GM23338 (cell line): Measurements from ENCODE around the gene MPRIP. TPM values are rescaled to one million over a fixed set of nuclear protein-coding genes. Genes with fewer than 3 reads are reported as not detected.

Experiments used
- ATAC-seq: fragments of 200-7000 bp; cut with Tn5 transposase; 3 replicates; pipeline ENCODE4 v1.9.1; 2020
- DNase-seq: peaks from one replicate; pipeline ENCODE4 v3.0.0-alpha.2; 2015; ENCODE audit warnings: low spot score
- H2AFZ ChIP-seq: fragments of 200-600 bp; sonication (generic); 2 replicates; pipeline ENCODE4 v1.8.0; 2016; ENCODE audit warnings: antibody characterized with exemption, mild to moderate bottlenecking, moderate library complexity
- H3F3A ChIP-seq: fragments of 200-600 bp; sonication (generic); replicated peaks from 2 replicates; pipeline ENCODE4 v1.8.0; 2017; ENCODE audit warnings: antibody characterized with exemption, mixed run types, low read depth
- H3K27ac ChIP-seq: fragments of 200-600 bp; sonication (generic); 2 replicates; pipeline ENCODE4 v1.6.1; 2016; ENCODE audit warnings: low read depth
- H3K27me3 ChIP-seq: fragments of 200-600 bp; sonication (generic); 2 replicates; pipeline ENCODE4 v1.8.0; 2016; ENCODE audit warnings: mild to moderate bottlenecking, mixed run types, moderate library complexity; ENCODE audit not compliant: insufficient read depth
- H3K36me3 ChIP-seq: fragments of 200-600 bp; sonication (generic); 2 replicates; pipeline ENCODE4 v1.8.0; 2016; ENCODE audit warnings: mild to moderate bottlenecking; ENCODE audit not compliant: insufficient read depth
- H3K4me1 ChIP-seq: fragments of 200-600 bp; sonication (generic); 2 replicates; pipeline ENCODE4 v1.8.0; 2016; ENCODE audit warnings: mild to moderate bottlenecking, moderate library complexity; ENCODE audit not compliant: insufficient read depth
- H3K4me2 ChIP-seq: fragments of 200-600 bp; sonication (generic); 2 replicates; pipeline ENCODE4 v1.7.1; 2017; ENCODE audit warnings: mixed run types
- H3K4me3 ChIP-seq: fragments of 200-600 bp; sonication (generic); 2 replicates; pipeline ENCODE4 v1.6.1; 2016; ENCODE audit warnings: mixed run types
- H3K79me2 ChIP-seq: fragments of 200-600 bp; sonication (generic); replicated peaks from 2 replicates; pipeline ENCODE4 v1.8.0; 2017; ENCODE audit warnings: mild to moderate bottlenecking; ENCODE audit not compliant: insufficient read depth
- H3K9me2 ChIP-seq: fragments of 200-600 bp; sonication (generic); 2 replicates; pipeline ENCODE4 v1.8.0; 2017; ENCODE audit not compliant: insufficient read depth
- H4K20me1 ChIP-seq: fragments of 200-600 bp; sonication (generic); replicated peaks from 2 replicates; pipeline ENCODE4 v1.8.0; 2017; ENCODE audit warnings: mild to moderate bottlenecking; ENCODE audit not compliant: insufficient read depth
- H3K27ac Mint-ChIP-seq: 2 replicates; pipeline ENCODE4 v1.8.0; 2020; ENCODE audit warnings: inconsistent platforms, mild to moderate bottlenecking, moderate library complexity, mixed read lengths
- H3K27me3 Mint-ChIP-seq: 3 replicates; pipeline ENCODE4 v1.8.0; 2022; ENCODE audit warnings: low read depth, mild to moderate bottlenecking, moderate library complexity, mixed read lengths, inconsistent platforms; ENCODE audit not compliant: insufficient read depth, poor library complexity
- H3K36me3 Mint-ChIP-seq: 3 replicates; pipeline ENCODE4 v1.8.0; 2021; ENCODE audit warnings: low read depth, mild to moderate bottlenecking, inconsistent platforms, moderate library complexity, mixed read lengths
- H3K4me1 Mint-ChIP-seq: 3 replicates; pipeline ENCODE4 v1.8.0; 2020; ENCODE audit warnings: mild to moderate bottlenecking, inconsistent platforms, mixed read lengths
- H3K4me3 Mint-ChIP-seq: 3 replicates; pipeline ENCODE4 v1.8.0; 2021; ENCODE audit warnings: moderate library complexity, mild to moderate bottlenecking, inconsistent platforms, mixed read lengths
- H3K9me3 Mint-ChIP-seq: 3 replicates; pipeline ENCODE4 v1.8.0; 2020; ENCODE audit warnings: moderate library complexity, mild to moderate bottlenecking, inconsistent platforms, mixed read lengths
- CREB1 ChIP-seq: fragments of 250-450 bp; sonication (Bioruptor Pico); IDR thresholded peaks from 2 replicates; pipeline ENCODE4 v1.5.0; 2020; ENCODE audit warnings: low read depth, mild to moderate bottlenecking, moderate library complexity
- CTCF ChIP-seq, 2 experiments: fragments of 200-600 bp in 1 of 2; sonication (generic) in 1 of 2; conservative IDR thresholded peaks; 2 replicates each; pipeline versions ENCODE4 v1.5.1 to v1.6.1; 2016 to 2017; ENCODE audit warnings: antibody characterized with exemption in 2 of 2, low read depth in 2 of 2, mild to moderate bottlenecking in 2 of 2, moderate library complexity in 1 of 2
- ETS1 ChIP-seq: IDR thresholded peaks from 2 replicates; pipeline ENCODE4 v1.6.1; 2016; ENCODE audit warnings: antibody characterized with exemption
- EZH2 ChIP-seq: fragments of 200-600 bp; sonication (generic); IDR thresholded peaks from one replicate; pipeline ENCODE4 v1.8.0; 2017; ENCODE audit warnings: antibody characterized with exemption, mild to moderate bottlenecking, low read depth; ENCODE audit not compliant: unreplicated experiment
- EZH2phosphoT487 ChIP-seq: fragments of 200-600 bp; sonication (generic); IDR thresholded peaks from one replicate; pipeline ENCODE4 v1.8.1; 2018; ENCODE audit warnings: antibody characterized with exemption; ENCODE audit not compliant: unreplicated experiment
- JUNB ChIP-seq: IDR thresholded peaks from one replicate; pipeline ENCODE4 v1.6.1; 2016; ENCODE audit warnings: antibody characterized with exemption; ENCODE audit not compliant: unreplicated experiment
- NANOG ChIP-seq: IDR thresholded peaks from 2 replicates; pipeline ENCODE4 v1.6.1; 2016; ENCODE audit warnings: antibody characterized with exemption, borderline replicate concordance
- POLR2AphosphoS5 ChIP-seq: IDR thresholded peaks from 2 replicates; pipeline ENCODE4 v1.6.1; 2016; ENCODE audit warnings: antibody characterized with exemption, low read depth
- REST ChIP-seq: IDR thresholded peaks from one replicate; pipeline ENCODE4 v1.6.1; 2018; ENCODE audit warnings: antibody characterized with exemption; ENCODE audit not compliant: unreplicated experiment
- STAT1 ChIP-seq: IDR thresholded peaks from one replicate; pipeline ENCODE4 v1.6.1; 2016; ENCODE audit warnings: antibody characterized with exemption; ENCODE audit not compliant: unreplicated experiment
- ZNF114 ChIP-seq: fragments of 250-450 bp; sonication (Bioruptor Pico); IDR thresholded peaks from 2 replicates; pipeline ENCODE4 v1.5.0; 2020; ENCODE audit warnings: mild to moderate bottlenecking, moderate library complexity
- ZNF331 ChIP-seq: fragments of 250-450 bp; sonication (Bioruptor Pico); IDR thresholded peaks from 2 replicates; pipeline ENCODE4 v1.5.0; 2020; ENCODE audit warnings: low read depth, mild to moderate bottlenecking, moderate library complexity
- ZNF462 ChIP-seq: fragments of 250-450 bp; sonication (Bioruptor Pico); IDR thresholded peaks from 2 replicates; pipeline ENCODE4 v1.5.0; 2020; ENCODE audit warnings: mild to moderate bottlenecking, moderate library complexity
- polyA plus RNA-seq: library from polyadenylated mRNA; unstranded; fragments of >200 nt; fragmentation: Nextera tagmentation; extraction: Ambion mirVana; gene quantifications from 2 replicates; pipeline ENCODE4 v1.2.1, GENCODE V29; 2016
- total RNA-seq: library from RNA; depleted of rRNA; stranded (reverse); fragments of >200 nt; shearing (Covaris generic); gene quantifications from 2 replicates; pipeline ENCODE4 v1.2.3, GENCODE V29; 2014

Gene MPRIP
- total and polyA plus RNA-seq, 2 experiments from 2014 or later, result 39.3 to 113 TPM

GRCh38 chr17:17058304-17058703 is 16.0 kb downstream of the MPRIP start:
- H3K27ac ChIP-seq, result no peak overlapping the region
- H3K27me3 Mint-ChIP-seq, result peaks cover 5% of the 10 kb centered on the region
- DNase-seq, result no peak
- peaks cover 87% of the 10 kb centered on the region for H3K79me2 ChIP-seq
- H4K20me1 ChIP-seq, result peaks cover 15% of the 10 kb centered on the region
- H3K9me3 Mint-ChIP-seq, result no peaks in the 10 kb centered on the region
- no peaks in the 10 kb centered on the region for H3K4me1 ChIP-seq
- no peak overlapping the region for H3K4me3 Mint-ChIP-seq
- no peak overlapping the region for H3K4me3 ChIP-seq
- TF ChIP-seq EZH2phosphoT487, result no peak
- no peak for TF ChIP-seq CTCF (conservative IDR thresholded peaks at IDR 0.05; ENCODE audit: low read depth in 2 of 2)
- no peak for TF ChIP-seq STAT1
- no peak for TF ChIP-seq POLR2AphosphoS5
- no peak for TF ChIP-seq ETS1
- no peak for TF ChIP-seq REST
- TF ChIP-seq ZNF114, result no peak
- TF ChIP-seq CREB1, result no peak
- no peak for TF ChIP-seq NANOG
- TF ChIP-seq JUNB, result no peak
- no peak for TF ChIP-seq ZNF462 (CRISPR knock-in tag)
- no peak for TF ChIP-seq ZNF331
- no peak for TF ChIP-seq EZH2
- H2AFZ ChIP-seq, result no peak overlapping the region
- no peaks in the 10 kb centered on the region; the same call in 1 of the 2 replicates for H3K36me3 ChIP-seq
- no peak overlapping the region for H3K4me2 ChIP-seq
- H3K4me1 Mint-ChIP-seq, result peaks cover 12% of the 10 kb centered on the region
- no peaks in the 10 kb centered on the region for H3K27me3 ChIP-seq
- no peak overlapping the region for H3K27ac Mint-ChIP-seq
- no peaks in the 10 kb centered on the region for H3K9me2 ChIP-seq
- H3F3A ChIP-seq, result no peaks in the 10 kb centered on the region
- H3K36me3 Mint-ChIP-seq, result no peaks in the 10 kb centered on the region
- ATAC-seq, result no peak
